H1 (cell line): Measurements from ENCODE around the gene NUTM2F.
"Not testable (repeated sequence)": the region's sequence is repeated elsewhere in the genome, so short reads cannot be mapped to it uniquely, and the experiment has no call there.

Source experiments
- CEBPB ChIP-seq: IDR thresholded peaks from 2 replicates; pipeline ENCODE4 v1.6.1; 2012; ENCODE audit warnings: low read depth, low read length
- POU5F1 ChIP-seq: IDR thresholded peaks from 2 replicates; pipeline ENCODE4 v1.6.1; 2011; ENCODE audit warnings: low read depth, mild to moderate bottlenecking, low read length, moderate library complexity

DNA sequence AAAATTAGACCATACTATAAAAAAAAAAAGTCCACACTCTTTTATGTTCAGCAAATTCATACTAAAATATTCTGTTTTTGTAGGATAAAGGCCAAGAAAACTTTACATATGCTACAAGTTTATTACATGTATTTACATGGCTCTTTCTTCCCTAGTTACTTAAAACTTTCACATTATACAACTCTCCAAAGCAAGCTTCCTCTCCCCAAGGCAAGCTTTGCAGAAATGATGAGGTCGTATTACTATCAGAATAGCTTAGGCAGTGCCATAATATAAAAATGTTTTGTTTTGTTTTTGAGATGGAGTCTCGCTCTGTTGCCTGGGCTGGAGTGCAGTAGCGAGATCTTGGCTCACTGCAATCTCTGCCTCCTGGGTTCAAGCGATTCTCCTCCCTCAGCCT is 8.0 kb upstream of the NUTM2F start:
- not testable (repeated sequence) for TF ChIP-seq CEBPB, POU5F1
